Neutrophil (primary cell): Measurements from ENCODE around the gene ACTR2.

ENCODE experiments used
- H3K27ac ChIP-seq: fragments of 200-600 bp; sonication (generic); 2 replicates; pipeline ENCODE4 v1.5.1; 2016; ENCODE audit warnings: mild to moderate bottlenecking, moderate library complexity
- H3K27me3 ChIP-seq: fragments of 200-600 bp; sonication (generic); 2 replicates; pipeline ENCODE4 v1.6.0; 2016; ENCODE audit warnings: mild to moderate bottlenecking
- H3K36me3 ChIP-seq: fragments of 200-600 bp; sonication (generic); 2 replicates; pipeline ENCODE4 v1.5.1; 2017
- H3K4me1 ChIP-seq, 2 experiments: fragments of 200-600 bp in 1 of 2; sonication (generic) in 1 of 2; 1 replicate in 1 of 2; 2 replicates in 1 of 2; pipeline versions ENCODE4 v1.5.1 to v1.6.1; 2013 to 2016; ENCODE audit warnings: low read depth in 1 of 2, low read length in 1 of 2, mild to moderate bottlenecking in 1 of 2, moderate library complexity in 1 of 2; ENCODE audit not compliant: control insufficient read depth in 1 of 2, insufficient read depth in 1 of 2
- H3K4me3 ChIP-seq, 2 experiments: fragments of 200-600 bp in 1 of 2; sonication (generic) in 1 of 2; 1 replicate in 1 of 2; 2 replicates in 1 of 2; pipeline ENCODE4 v1.5.1; 2013 to 2016; ENCODE audit warnings: low read depth in 1 of 2, low read length in 1 of 2, mild to moderate bottlenecking in 1 of 2, moderate library complexity in 1 of 2
- H3K9me3 ChIP-seq: fragments of 200-600 bp; sonication (generic); 2 replicates; pipeline ENCODE4 v1.5.1; 2016
- TF ChIP-seq, protein P1 (sequence below): fragments of 200-600 bp; sonication (generic); IDR thresholded peaks from 2 replicates; pipeline ENCODE4 v1.5.1; 2016; ENCODE audit warnings: antibody characterized with exemption

The ACTR2 gene

DNA sequence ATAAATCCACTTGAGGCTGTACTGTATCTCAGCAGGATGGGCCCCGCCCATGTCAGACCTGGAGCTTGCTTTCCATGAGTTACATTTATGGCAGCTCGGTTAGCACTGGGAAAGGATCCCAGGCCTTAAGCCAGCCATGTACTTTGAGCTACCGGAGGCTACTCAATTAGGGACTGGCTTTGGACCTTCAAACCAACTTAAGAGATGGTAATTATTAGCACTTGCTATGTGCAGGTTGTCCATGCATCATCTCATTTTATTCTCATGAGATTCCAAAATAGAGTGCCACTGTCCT lies 64.4 kb downstream of the ACTR2 start:
- no peak overlapping the region for H3K27ac ChIP-seq
- H3K36me3 ChIP-seq, result no peaks in the 10 kb centered on the region
- TF ChIP-seq, protein P1, sequence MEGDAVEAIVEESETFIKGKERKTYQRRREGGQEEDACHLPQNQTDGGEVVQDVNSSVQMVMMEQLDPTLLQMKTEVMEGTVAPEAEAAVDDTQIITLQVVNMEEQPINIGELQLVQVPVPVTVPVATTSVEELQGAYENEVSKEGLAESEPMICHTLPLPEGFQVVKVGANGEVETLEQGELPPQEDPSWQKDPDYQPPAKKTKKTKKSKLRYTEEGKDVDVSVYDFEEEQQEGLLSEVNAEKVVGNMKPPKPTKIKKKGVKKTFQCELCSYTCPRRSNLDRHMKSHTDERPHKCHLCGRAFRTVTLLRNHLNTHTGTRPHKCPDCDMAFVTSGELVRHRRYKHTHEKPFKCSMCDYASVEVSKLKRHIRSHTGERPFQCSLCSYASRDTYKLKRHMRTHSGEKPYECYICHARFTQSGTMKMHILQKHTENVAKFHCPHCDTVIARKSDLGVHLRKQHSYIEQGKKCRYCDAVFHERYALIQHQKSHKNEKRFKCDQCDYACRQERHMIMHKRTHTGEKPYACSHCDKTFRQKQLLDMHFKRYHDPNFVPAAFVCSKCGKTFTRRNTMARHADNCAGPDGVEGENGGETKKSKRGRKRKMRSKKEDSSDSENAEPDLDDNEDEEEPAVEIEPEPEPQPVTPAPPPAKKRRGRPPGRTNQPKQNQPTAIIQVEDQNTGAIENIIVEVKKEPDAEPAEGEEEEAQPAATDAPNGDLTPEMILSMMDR, result no peak
- no peak overlapping the region for H3K4me3 ChIP-seq
- H3K9me3 ChIP-seq, result no peaks in the 10 kb centered on the region
- H3K4me1 ChIP-seq, result no peaks in the 10 kb centered on the region
- no peaks in the 10 kb centered on the region for H3K27me3 ChIP-seq

DNA sequence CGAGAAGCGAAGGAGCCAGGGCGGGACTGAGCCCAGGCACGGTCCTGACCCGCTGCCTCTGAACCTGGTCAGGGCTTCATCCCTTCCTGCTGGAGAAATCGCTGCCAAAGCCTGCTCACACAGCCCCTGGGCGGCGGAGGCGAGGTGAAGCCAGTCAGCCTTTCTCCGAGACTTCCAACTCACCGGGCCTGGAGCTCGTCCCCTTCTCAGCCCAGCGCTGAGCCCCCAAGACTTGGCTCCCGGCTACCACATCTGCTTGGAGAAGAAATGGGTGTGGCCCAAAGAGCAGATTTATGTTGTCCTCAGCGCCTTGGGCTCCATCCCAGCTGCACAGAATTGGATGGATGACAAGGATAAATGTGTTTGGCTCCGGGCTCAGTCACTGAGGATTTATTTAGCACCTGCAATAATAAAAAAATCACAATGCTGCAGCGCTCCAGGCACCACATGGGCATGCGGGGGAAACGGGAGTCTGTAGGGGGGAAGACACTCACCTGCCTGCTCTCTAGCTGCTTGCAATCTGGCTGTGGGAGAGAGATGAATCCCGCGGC lies 64.9 kb downstream of the ACTR2 start:
- Histone ChIP-seq H3K9me3 (no peaks in the 10 kb centered on the region), H3K4me1 (no peaks in the 10 kb centered on the region), H3K4me3 (no peak overlapping the region), H3K27ac (no peak overlapping the region), H3K36me3 (no peaks in the 10 kb centered on the region), H3K27me3 (no peaks in the 10 kb centered on the region)
- TF ChIP-seq, protein P1, result no peak

DNA sequence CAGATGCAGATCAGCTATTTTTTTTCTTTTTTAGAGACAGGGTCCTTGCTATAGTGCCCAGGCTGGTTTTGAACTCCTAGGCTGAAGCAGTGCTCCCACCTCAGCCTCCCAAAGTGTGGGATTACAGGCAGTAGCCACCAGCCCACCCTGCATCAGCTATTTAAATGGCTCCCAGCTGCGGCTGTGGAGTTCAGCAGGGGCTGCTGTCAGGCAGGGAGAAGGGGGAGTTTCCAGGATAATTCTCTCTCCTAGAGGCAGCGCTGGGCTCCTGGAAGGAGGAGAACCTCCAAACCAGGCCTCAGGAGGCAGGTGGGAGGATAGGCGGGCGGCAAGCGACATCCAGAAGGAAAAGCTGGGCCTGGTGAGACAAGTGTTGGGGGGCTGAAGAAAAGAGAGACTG lies 65.7 kb downstream of the ACTR2 start:
- Histone ChIP-seq H3K27ac (no peak overlapping the region), H3K9me3 (no peaks in the 10 kb centered on the region), H3K4me1 (no peaks in the 10 kb centered on the region), H3K4me3 (no peak overlapping the region), H3K27me3 (no peaks in the 10 kb centered on the region), H3K36me3 (no peaks in the 10 kb centered on the region)
- TF ChIP-seq, protein P1, result no peak

DNA sequence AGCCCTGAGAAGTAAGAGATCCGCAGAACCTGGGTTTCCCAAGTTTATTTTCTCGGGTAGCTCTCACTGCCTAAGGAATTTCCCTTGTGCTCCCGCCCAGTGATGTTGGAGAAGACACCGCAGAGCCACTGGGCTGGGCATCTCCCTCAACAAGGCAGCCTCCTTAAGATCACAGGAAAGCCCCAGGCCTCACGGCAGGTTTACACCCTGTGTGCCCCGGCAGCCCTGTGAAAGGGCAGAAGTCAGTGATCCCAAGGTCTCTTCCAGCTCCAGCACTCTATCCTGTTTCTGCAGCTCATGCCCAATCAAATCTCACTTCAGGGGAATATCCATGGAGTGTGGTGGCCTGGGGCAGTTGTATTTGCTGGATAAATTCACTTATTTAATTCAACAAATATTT lies 66.5 kb downstream of the ACTR2 start:
- no peaks in the 10 kb centered on the region for H3K36me3 ChIP-seq
- no peaks in the 10 kb centered on the region for H3K9me3 ChIP-seq
- TF ChIP-seq, protein P1, result no peak
- H3K4me1 ChIP-seq, result no peaks in the 10 kb centered on the region
- H3K27ac ChIP-seq, result no peak overlapping the region
- no peak overlapping the region for H3K4me3 ChIP-seq
- no peaks in the 10 kb centered on the region for H3K27me3 ChIP-seq

DNA sequence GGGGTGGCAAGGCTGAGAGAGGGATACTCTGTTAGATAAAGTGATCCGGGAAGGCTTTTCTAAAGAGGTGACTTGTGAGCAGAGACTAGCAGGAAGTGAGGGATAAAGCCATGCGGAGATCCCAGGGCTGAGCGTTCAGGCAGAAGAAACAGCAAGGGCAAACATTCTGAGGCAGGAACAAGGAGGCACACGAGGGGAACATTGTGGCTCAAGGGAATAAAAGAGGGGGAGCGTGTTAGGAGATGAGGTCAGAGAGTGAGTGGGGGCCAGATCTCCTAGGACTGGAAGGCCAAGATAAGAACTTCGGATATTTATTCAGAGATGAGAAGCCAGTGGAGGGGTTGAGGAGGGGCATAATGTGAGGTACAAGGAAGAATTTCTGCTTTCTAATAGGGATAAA lies 67.1 kb downstream of the ACTR2 start:
- Histone ChIP-seq H3K9me3 (no peaks in the 10 kb centered on the region), H3K4me3 (no peak overlapping the region), H3K27ac (no peak overlapping the region), H3K27me3 (peaks cover 5% of the 10 kb centered on the region), H3K36me3 (no peaks in the 10 kb centered on the region), H3K4me1 (no peaks in the 10 kb centered on the region)
- TF ChIP-seq, protein P1, result no peak

DNA sequence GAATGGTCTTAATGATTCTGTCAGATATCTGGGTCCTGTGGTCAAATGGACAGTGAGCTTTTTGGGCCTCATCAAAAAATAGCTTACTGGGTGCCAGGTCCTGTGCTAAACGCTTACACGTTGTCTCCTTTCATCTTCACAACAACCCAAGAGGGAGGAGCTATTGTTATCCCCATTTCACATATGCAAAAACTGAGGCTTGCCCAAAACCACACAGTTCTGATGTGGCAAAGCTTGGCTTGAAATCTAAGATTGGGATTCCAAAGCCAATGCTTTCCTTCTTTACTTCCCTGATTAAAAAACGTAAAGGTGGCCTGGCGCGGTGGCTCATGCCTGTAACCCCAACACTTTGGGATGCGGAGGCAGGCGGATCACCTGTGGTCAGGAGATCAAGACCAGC lies 69.3 kb downstream of the ACTR2 start:
- Histone ChIP-seq H3K9me3 (no peaks in the 10 kb centered on the region), H3K4me3 (no peak overlapping the region), H3K27me3 (peaks cover 27% of the 10 kb centered on the region), H3K4me1 (peaks cover 6 to 10% of the 10 kb centered on the region in 2 experiments), H3K27ac (no peak overlapping the region), H3K36me3 (no peaks in the 10 kb centered on the region)
- TF ChIP-seq, protein P1, result no peak
